Measurements from ENCODE around the gene MSI2.

MSI2 gene

DNA sequence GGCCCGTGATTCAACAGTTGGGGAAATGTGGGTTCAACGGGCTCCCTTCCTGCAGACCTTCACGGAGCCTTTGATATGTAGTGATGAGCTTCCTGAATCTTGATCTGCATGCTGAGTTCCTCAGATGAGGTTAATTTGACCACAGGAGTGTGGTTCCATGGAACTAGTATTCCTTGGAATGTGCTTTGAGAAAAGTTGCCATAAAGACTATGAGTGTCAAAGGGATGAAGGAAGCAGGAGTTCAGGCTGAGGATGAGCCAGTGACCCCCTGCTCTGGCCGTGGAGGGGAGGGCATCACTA, 229.2 kb downstream of the MSI2 start:
- Histone ChIP-seq H4K91ac (ENCODE audit: low read depth, low read length, poor library complexity) (no peak overlapping the region), H2BK120ac (ENCODE audit: low read depth, low read length) (no peak overlapping the region), H2AFZ (ENCODE audit: low read length) (no peak overlapping the region), H3K18ac (ENCODE audit: low read length) (no peak overlapping the region), H3K4ac (ENCODE audit: low read length) (no peak overlapping the region), H3K27me3 (ENCODE audit: control insufficient read depth in 3 of 3, insufficient read depth in 3 of 3, low read depth in 1 of 3, low read length in 3 of 3) (no peaks in the 10 kb centered on the region), H3K23ac (ENCODE audit: low read depth, low read length, poor library complexity) (no peak overlapping the region), H3K14ac (ENCODE audit: low read length) (no peak overlapping the region), H3K27ac (replicated peaks; ENCODE audit: low read length) (no peak overlapping the region), H3K4me3 (ENCODE audit: low read length in 2 of 2) (no peak overlapping the region), H3K36me3 (replicated peaks in 1 of 2; ENCODE audit: control insufficient read depth in 2 of 2, insufficient read depth in 2 of 2, low read length in 2 of 2) (peaks cover 0 to 18% of the 10 kb centered on the region in 2 donors), H3K4me2 (ENCODE audit: insufficient read depth, low read length, poor library complexity, severe bottlenecking) (no peak overlapping the region), H2BK5ac (ENCODE audit: low read length) (no peak overlapping the region), H2BK15ac (ENCODE audit: low read length) (no peak overlapping the region), H3K9me3 (replicated peaks in 1 of 2; ENCODE audit: control insufficient read depth in 2 of 2, insufficient read depth in 1 of 2, low read depth in 1 of 2, low read length in 2 of 2) (peaks cover 0 to 2% of the 10 kb centered on the region in 2 donors), H4K8ac (ENCODE audit: low read depth, low read length) (no peak overlapping the region), H3K79me1 (ENCODE audit: low read depth, low read length) (peaks cover 10% of the 10 kb centered on the region), H3K4me1 (ENCODE audit: control insufficient read depth in 2 of 2, insufficient read depth in 1 of 2, low read depth in 1 of 2, low read length in 2 of 2) (peaks cover 15 to 29% of the 10 kb centered on the region in 2 donors), H3K9ac (ENCODE audit: low read depth, low read length, poor library complexity) (no peak overlapping the region), H2BK12ac (ENCODE audit: low read length) (no peak overlapping the region), H2AK5ac (ENCODE audit: low read depth, low read length) (no peak overlapping the region)
- no CpG with 5 or more reads among the region's 4 CpGs for WGBS, 2 donors (ENCODE audit: extremely low coverage in 2 of 2, insufficient read length in 2 of 2, insufficient replicate concordance in 1 of 2)
- DNase-seq (ENCODE audit: low spot score): no peak

DNA sequence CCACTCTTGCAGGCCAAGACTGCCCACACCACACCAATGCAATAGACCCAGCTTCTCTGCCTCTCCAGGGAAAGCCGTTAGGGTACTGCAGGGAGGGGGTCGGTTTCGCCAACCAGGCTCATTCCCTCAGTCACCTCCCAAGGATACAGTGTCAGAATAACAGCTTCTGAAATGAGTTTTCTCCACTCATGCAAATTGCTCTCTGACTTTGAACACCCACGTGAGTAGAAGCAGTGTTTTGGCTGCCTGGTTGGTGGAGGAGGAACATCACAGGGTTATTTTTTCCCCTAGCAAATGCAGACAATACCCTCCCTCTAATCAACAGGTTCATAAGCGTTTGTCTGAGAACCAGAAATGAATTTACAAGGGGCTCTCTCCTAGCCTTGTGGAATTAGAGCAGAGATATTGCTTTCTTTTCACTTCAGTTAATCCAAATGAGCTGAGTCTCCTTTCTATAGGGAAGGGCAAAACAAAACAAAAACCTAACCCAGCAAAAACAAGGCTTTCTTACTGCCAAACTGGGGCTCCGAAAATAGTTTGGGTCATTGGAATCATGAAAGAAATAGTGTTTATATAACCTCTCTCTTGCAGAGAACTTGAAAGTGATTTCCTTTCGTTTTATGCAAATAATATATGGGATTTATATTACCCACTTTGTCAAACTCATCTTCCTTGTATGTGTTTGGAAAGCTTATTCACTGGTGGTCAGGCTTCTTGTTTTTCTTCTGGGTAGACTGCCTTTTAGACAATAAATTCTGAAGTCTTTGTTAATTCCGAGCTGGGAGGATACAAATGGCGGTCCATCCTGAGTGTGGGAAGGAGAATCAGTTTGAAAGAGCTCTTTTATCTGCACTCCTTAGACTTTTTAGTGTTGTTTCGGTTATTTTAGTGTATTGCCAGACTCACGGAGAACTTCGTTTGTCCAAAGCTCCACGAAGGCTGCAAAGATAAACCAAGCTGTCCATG, 229.9 kb downstream of the MSI2 start:
- H3K4me2 ChIP-seq (ENCODE audit: insufficient read depth, low read length, poor library complexity, severe bottlenecking): no peak overlapping the region
- peaks cover 0 to 2% of the 10 kb centered on the region in 2 donors for H3K9me3 ChIP-seq (replicated peaks in 1 of 2; ENCODE audit: control insufficient read depth in 2 of 2, insufficient read depth in 1 of 2, low read depth in 1 of 2, low read length in 2 of 2)
- H3K4me3 ChIP-seq (ENCODE audit: low read length in 2 of 2): no peak overlapping the region
- H4K91ac ChIP-seq (ENCODE audit: low read depth, low read length, poor library complexity): no peak overlapping the region
- H3K4ac ChIP-seq (ENCODE audit: low read length): no peak overlapping the region
- peaks cover 8% of the 10 kb centered on the region for H3K79me1 ChIP-seq (ENCODE audit: low read depth, low read length)
- no peak for DNase-seq (ENCODE audit: low spot score)
- peaks cover 15 to 30% of the 10 kb centered on the region in 2 donors for H3K4me1 ChIP-seq (ENCODE audit: control insufficient read depth in 2 of 2, insufficient read depth in 1 of 2, low read depth in 1 of 2, low read length in 2 of 2)
- H2AK5ac ChIP-seq (ENCODE audit: low read depth, low read length): no peak overlapping the region
- H3K23ac ChIP-seq (ENCODE audit: low read depth, low read length, poor library complexity): no peak overlapping the region
- H2BK15ac ChIP-seq (ENCODE audit: low read length): no peak overlapping the region
- H3K36me3 ChIP-seq (replicated peaks in 1 of 2; ENCODE audit: control insufficient read depth in 2 of 2, insufficient read depth in 2 of 2, low read length in 2 of 2): peaks cover 0 to 18% of the 10 kb centered on the region in 2 donors
- WGBS, 2 donors (ENCODE audit: extremely low coverage in 2 of 2, insufficient read length in 2 of 2, insufficient replicate concordance in 1 of 2): no CpG with 5 or more reads among the region's 13 CpGs
- H2AFZ ChIP-seq (ENCODE audit: low read length): no peak overlapping the region
- no peak overlapping the region for H2BK12ac ChIP-seq (ENCODE audit: low read length)
- H4K8ac ChIP-seq (ENCODE audit: low read depth, low read length): no peak overlapping the region
- peak overlapping the region; percentile 59 for H3K27ac ChIP-seq (replicated peaks; ENCODE audit: low read length)
- H3K18ac ChIP-seq (ENCODE audit: low read length): no peak overlapping the region
- no peak overlapping the region for H3K14ac ChIP-seq (ENCODE audit: low read length)
- H2BK5ac ChIP-seq (ENCODE audit: low read length): no peak overlapping the region
- no peak overlapping the region for H2BK120ac ChIP-seq (ENCODE audit: low read depth, low read length)
- no peaks in the 10 kb centered on the region for H3K27me3 ChIP-seq (ENCODE audit: control insufficient read depth in 3 of 3, insufficient read depth in 3 of 3, low read depth in 1 of 3, low read length in 3 of 3)
- no peak overlapping the region for H3K9ac ChIP-seq (ENCODE audit: low read depth, low read length, poor library complexity)

- no peak overlapping the region for H2BK5ac ChIP-seq (ENCODE audit: low read length)
- H3K27ac ChIP-seq (replicated peaks; ENCODE audit: low read length): peak overlapping the region; percentile 59
- H2BK15ac ChIP-seq (ENCODE audit: low read length): no peak overlapping the region
- no peak overlapping the region for H3K4me3 ChIP-seq (ENCODE audit: low read length in 2 of 2)
- no peak overlapping the region for H3K4me2 ChIP-seq (ENCODE audit: insufficient read depth, low read length, poor library complexity, severe bottlenecking)
- H3K9ac ChIP-seq (ENCODE audit: low read depth, low read length, poor library complexity): no peak overlapping the region
- H3K23ac ChIP-seq (ENCODE audit: low read depth, low read length, poor library complexity): no peak overlapping the region
- no CpG with 5 or more reads among the region's 4 CpGs for WGBS, 2 donors (ENCODE audit: extremely low coverage in 2 of 2, insufficient read length in 2 of 2, insufficient replicate concordance in 1 of 2)
- no peak overlapping the region for H4K91ac ChIP-seq (ENCODE audit: low read depth, low read length, poor library complexity)
- H3K4me1 ChIP-seq (ENCODE audit: control insufficient read depth in 2 of 2, insufficient read depth in 1 of 2, low read depth in 1 of 2, low read length in 2 of 2): peaks cover 15 to 30% of the 10 kb centered on the region in 2 donors
- no peak for DNase-seq (ENCODE audit: low spot score)
- peaks cover 0 to 2% of the 10 kb centered on the region in 2 donors for H3K9me3 ChIP-seq (replicated peaks in 1 of 2; ENCODE audit: control insufficient read depth in 2 of 2, insufficient read depth in 1 of 2, low read depth in 1 of 2, low read length in 2 of 2)
- no peak overlapping the region for H4K8ac ChIP-seq (ENCODE audit: low read depth, low read length)
- peaks cover 0 to 14% of the 10 kb centered on the region in 2 donors for H3K36me3 ChIP-seq (replicated peaks in 1 of 2; ENCODE audit: control insufficient read depth in 2 of 2, insufficient read depth in 2 of 2, low read length in 2 of 2)
- no peak overlapping the region for H2AK5ac ChIP-seq (ENCODE audit: low read depth, low read length)
- H3K4ac ChIP-seq (ENCODE audit: low read length): no peak overlapping the region
- H2AFZ ChIP-seq (ENCODE audit: low read length): no peak overlapping the region
- peaks cover 10% of the 10 kb centered on the region for H3K79me1 ChIP-seq (ENCODE audit: low read depth, low read length)
- no peaks in the 10 kb centered on the region for H3K27me3 ChIP-seq (ENCODE audit: control insufficient read depth in 3 of 3, insufficient read depth in 3 of 3, low read depth in 1 of 3, low read length in 3 of 3)
- peak overlapping the region; percentile 2 for H3K18ac ChIP-seq (ENCODE audit: low read length)
- H3K14ac ChIP-seq (ENCODE audit: low read length): no peak overlapping the region
- no peak overlapping the region for H2BK120ac ChIP-seq (ENCODE audit: low read depth, low read length)
- no peak overlapping the region for H2BK12ac ChIP-seq (ENCODE audit: low read length)
Observed at GRCh38 chr17:57486882-57487301, 230.6 kb downstream of the MSI2 start.

- Histone ChIP-seq H4K8ac (ENCODE audit: low read depth, low read length) (peak overlapping the region; percentile 9), H2BK12ac (ENCODE audit: low read length) (no peak overlapping the region), H2BK5ac (ENCODE audit: low read length) (no peak overlapping the region), H3K79me1 (ENCODE audit: low read depth, low read length) (peaks cover 10% of the 10 kb centered on the region), H3K23ac (ENCODE audit: low read depth, low read length, poor library complexity) (no peak overlapping the region), H3K18ac (ENCODE audit: low read length) (peak overlapping the region; percentile 9), H3K9ac (ENCODE audit: low read depth, low read length, poor library complexity) (no peak overlapping the region), H3K4me2 (ENCODE audit: insufficient read depth, low read length, poor library complexity, severe bottlenecking) (no peak overlapping the region), H3K27me3 (ENCODE audit: control insufficient read depth in 3 of 3, insufficient read depth in 3 of 3, low read depth in 1 of 3, low read length in 3 of 3) (no peaks in the 10 kb centered on the region), H3K9me3 (replicated peaks in 1 of 2; ENCODE audit: control insufficient read depth in 2 of 2, insufficient read depth in 1 of 2, low read depth in 1 of 2, low read length in 2 of 2) (peaks cover 0 to 2% of the 10 kb centered on the region in 2 donors), H3K4me1 (ENCODE audit: control insufficient read depth in 2 of 2, insufficient read depth in 1 of 2, low read depth in 1 of 2, low read length in 2 of 2) (peaks cover 15 to 28% of the 10 kb centered on the region in 2 donors), H3K14ac (ENCODE audit: low read length) (no peak overlapping the region), H2AK5ac (ENCODE audit: low read depth, low read length) (no peak overlapping the region), H3K36me3 (replicated peaks in 1 of 2; ENCODE audit: control insufficient read depth in 2 of 2, insufficient read depth in 2 of 2, low read length in 2 of 2) (peaks cover 0 to 13% of the 10 kb centered on the region in 2 donors), H3K4ac (ENCODE audit: low read length) (no peak overlapping the region), H2BK15ac (ENCODE audit: low read length) (no peak overlapping the region), H3K4me3 (ENCODE audit: low read length in 2 of 2) (no peak overlapping the region), H3K27ac (replicated peaks; ENCODE audit: low read length) (no peak overlapping the region), H2BK120ac (ENCODE audit: low read depth, low read length) (no peak overlapping the region), H2AFZ (ENCODE audit: low read length) (no peak overlapping the region), H4K91ac (ENCODE audit: low read depth, low read length, poor library complexity) (no peak overlapping the region)
- DNase-seq (ENCODE audit: low spot score): no peak
- no CpG with 5 or more reads among the region's 5 CpGs for WGBS, 2 donors (ENCODE audit: extremely low coverage in 2 of 2, insufficient read length in 2 of 2, insufficient replicate concordance in 1 of 2)
Observed at GRCh38 chr17:57487573-57487972, 231.2 kb downstream of the MSI2 start.

Measured in neuronal stem cell (in vitro differentiated cells).